GM12875 (cell line): Measurements from ENCODE around the gene AKT1S1.

Experiments used
- H3K4me3 ChIP-seq: one replicate; pipeline ENCODE4 v1.5.1; 2011; ENCODE audit warnings: low read depth, low read length, control low read depth
- CTCF ChIP-seq: IDR thresholded peaks from 2 replicates; pipeline ENCODE4 v1.5.1; 2011; ENCODE audit warnings: low read depth, mild to moderate bottlenecking, control low read depth, inconsistent platforms, low read length, moderate library complexity, borderline replicate concordance; ENCODE audit not compliant: insufficient read depth

AKT1S1 gene

DNA sequence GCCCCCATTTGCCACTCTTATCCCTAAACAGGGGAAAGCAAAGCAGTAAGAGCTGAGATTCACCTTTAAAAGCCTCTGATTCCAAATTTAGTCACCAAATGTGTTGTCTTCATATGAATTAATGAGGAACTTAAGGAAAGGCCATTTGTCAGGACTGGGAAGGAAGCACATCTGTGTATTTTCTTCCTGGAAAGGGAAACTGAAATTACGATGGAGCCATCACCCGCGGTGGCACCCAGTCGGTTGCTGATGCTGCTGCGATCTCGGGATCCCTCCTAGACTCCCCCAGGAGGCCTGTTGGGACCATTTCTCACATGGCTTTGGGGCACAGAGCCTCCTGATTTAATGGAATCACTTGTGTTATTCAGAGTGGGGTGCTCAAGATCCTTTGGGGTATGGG, 27.0 kb upstream of the AKT1S1 start:
- H3K4me3 ChIP-seq: no peak overlapping the region
- TF ChIP-seq CTCF: no peak

DNA sequence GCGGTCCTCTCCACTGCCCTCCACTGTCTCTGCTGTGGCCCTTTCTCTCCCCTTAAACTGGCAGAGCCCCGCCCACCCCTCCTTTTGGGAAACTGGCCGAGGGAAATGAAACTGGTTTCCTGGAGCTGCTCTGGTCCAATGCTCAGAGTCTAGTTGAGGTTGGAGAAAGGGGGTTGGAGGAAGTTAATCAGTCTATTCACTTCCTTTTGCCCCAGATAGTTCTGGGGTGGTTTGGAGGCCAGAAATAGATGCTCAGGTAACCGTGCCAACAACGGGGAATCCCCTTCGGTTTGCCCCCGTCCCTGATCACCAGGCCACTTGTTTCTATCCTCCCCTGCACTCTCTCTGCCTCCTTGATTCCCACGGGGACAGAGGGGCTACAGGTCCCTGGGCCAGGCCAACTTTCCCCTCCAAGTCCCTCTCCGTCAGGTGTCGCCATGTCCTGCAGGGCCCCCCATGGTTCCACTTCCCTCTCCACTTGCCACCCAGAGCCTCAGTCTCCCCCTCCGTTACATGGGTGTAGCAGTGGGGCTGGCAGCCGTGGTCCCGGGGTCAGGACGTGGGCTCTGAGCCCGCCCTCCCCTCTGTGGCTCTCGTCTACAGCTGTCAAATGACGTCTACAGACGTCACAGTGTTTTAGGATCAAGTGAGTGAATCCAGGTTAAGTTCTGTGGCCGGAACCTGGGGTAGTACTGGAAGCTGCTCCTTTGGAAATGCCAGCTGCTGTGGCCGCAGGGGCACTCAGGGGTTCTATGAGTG, 19.9 kb upstream of the AKT1S1 start, which contains the start of gene IL4I1:
Gene IL4I1, minus strand, starts transcription at position 25 of the 759 bp plus-strand sequence. CDS start 727 bp downstream, outside the sequence.
- no peak for TF ChIP-seq CTCF
- H3K4me3 ChIP-seq: peak within 1 kb of the TSS; percentile 76

DNA sequence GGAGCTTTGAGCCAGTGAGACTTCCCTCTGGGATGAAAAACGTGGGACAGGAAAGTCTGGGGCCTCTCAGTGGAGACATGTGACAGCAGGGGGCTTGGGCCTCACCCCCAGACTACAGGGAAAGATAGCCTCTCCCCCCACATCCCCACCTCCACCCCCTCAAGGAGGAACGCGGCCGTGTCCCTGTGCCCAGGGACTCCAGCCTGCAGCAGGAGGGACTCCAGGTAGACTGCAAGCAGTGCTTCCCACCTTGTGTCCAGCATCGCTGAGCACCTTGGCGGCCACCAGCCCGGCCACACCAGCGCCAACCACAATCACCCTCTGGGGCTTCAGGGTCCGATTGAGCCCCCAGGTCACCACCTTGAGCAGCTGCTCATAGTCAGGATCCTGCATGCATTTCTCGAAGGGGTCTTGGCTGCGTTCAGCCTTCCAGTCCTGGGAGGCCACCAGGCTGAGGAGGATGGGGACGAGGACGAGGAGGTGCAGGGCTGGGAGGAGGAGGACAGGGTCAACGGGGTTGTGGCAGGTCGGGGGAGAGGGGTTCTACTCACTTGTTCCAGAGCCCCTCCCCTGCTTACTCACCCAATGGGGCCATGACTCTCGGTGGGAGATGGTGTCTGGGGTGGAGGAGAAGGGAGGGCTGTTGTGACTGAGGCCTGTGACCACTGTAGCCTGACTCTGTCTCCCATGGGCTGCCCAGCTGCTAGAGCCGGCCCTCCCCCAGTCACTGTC, 18.6 kb upstream of the AKT1S1 start:
- H3K4me3 ChIP-seq: peak overlapping the region; percentile 76
- no peak for TF ChIP-seq CTCF

- peak overlapping the region; percentile 76 for H3K4me3 ChIP-seq
Observed at GRCh38 chr19:49894879-49895565, 17.9 kb upstream of the AKT1S1 start.

DNA sequence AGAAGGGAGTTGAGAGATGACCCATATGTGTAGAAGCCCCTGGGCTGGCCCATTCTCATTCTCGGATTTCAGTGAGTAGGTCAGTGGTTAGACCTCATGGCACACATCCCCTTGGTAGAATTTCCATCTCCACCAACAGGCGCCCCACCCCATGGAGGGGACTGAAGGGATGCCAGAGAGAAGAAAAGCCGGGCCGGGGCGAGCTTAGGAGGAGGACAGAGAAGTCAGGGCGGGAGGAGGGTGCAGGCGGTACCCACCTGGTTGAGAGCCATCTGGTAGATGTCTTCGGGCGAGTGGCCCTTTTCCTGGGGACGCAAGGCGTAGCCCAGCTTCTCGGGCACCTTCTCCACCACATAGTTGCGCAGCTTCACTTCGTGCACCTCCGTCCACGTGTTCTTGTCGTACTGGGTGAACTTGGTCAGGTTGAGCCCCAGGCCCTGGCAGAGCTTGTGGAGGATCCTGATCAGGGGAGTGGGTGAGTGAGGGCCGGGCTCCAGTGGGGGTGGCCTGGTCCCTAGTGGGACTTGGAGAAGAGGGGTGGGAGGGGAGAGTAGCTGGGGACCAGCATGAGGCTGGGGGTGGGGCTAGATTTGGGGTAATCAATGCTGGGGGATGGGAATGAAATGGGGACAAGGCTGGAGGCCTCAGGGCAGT, 17.0 kb upstream of the AKT1S1 start:
- no peak overlapping the region for H3K4me3 ChIP-seq
- no peak for TF ChIP-seq CTCF

More at GRCh38 chr19:49894879-49895565, 17.9 kb upstream of the AKT1S1 start:
- TF ChIP-seq CTCF: no peak

DNA sequence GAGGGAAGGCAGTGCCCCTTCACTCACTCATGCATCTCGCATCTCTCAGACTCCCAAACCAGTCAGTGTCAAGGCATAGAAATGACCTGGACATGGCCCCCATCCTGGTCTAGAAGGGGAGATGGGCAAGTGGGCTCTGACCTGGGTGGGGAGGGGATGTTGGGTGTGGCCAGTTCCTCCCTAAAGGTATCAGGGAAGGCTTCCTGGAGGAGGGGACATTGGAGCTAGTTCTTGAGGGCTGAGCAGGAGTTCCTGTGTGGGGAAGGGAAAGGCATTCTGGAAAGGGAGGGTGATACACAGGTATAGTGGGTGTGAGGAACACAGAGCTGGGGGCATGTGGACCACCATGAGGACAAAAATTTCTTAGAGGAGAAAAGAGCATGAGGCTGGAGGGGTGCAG, 15.6 kb upstream of the AKT1S1 start:
- TF ChIP-seq CTCF: no peak
- H3K4me3 ChIP-seq: no peak overlapping the region
